ENCODE results near the gene MTM1. TPM values are rescaled to one million over a fixed set of nuclear protein-coding genes. Genes with fewer than 3 reads are reported as not detected.

MTM1 gene
- total RNA-seq, 3 donors from 2014 or later = 42.2 to 77.3 (median 56.9) TPM

- Histone ChIP-seq H3K4me3 (no peak overlapping the region), H3K36me3 (ENCODE audit: low read depth) (no peaks in the 10 kb centered on the region), H3K9me3 (no peaks in the 10 kb centered on the region), H3K4me1 (ENCODE audit: low read depth) (no peaks in the 10 kb centered on the region)
- TF ChIP-seq CTCF (IDR thresholded peaks at IDR 0.05) = no peak
- intact Hi-C loops (cut with DNase I, micrococcal nuclease) = no loop called here
- ATAC-seq (no peak), DNase-seq (no peak)
Measured at GRCh38 chrX:150627957-150628356, 59.5 kb downstream of the MTM1 start.

- Histone ChIP-seq H3K9me3 (no peaks in the 10 kb centered on the region), H3K4me1 (ENCODE audit: low read depth) (no peaks in the 10 kb centered on the region), H3K36me3 (ENCODE audit: low read depth) (no peaks in the 10 kb centered on the region), H3K4me3 (no peak overlapping the region)
- intact Hi-C loops (cut with DNase I, micrococcal nuclease) = no loop called here
- ATAC-seq = no peak
- DNase-seq = no peak
- TF ChIP-seq CTCF (IDR thresholded peaks at IDR 0.05) = no peak
Measured at GRCh38 chrX:150635952-150636351, 67.5 kb downstream of the MTM1 start.

DNA sequence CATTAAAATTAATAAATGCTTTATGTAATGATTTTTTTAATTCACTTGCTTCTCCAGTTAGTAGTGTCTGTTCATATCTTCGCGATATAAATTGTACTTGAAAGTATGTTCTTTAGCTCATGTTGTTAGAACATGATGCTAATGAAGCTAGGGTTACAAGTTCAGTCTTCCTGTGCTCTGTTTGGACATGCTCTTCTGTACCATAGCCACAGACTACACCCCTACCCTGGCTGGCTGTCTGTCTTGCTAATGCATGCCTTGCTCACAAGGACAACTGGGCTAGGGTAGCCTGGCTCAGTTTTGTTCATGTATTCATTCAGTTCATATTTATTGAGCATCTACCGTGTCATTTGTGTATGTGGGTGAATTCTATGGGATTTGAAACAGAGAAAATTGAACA, 74.0 kb downstream of the MTM1 start:
- ATAC-seq = no peak
- no peak overlapping the region for H3K4me3 ChIP-seq
- no peaks in the 10 kb centered on the region for H3K4me1 ChIP-seq (ENCODE audit: low read depth)
- no peak for DNase-seq
- H3K36me3 ChIP-seq (ENCODE audit: low read depth) = no peaks in the 10 kb centered on the region
- no peak for TF ChIP-seq CTCF (IDR thresholded peaks at IDR 0.05)
- H3K9me3 ChIP-seq = no peaks in the 10 kb centered on the region
- intact Hi-C loops (cut with DNase I, micrococcal nuclease) = no loop called here

GRCh38 chrX:150643271-150643670, 74.8 kb downstream of the MTM1 start:
- intact Hi-C loops (cut with DNase I, micrococcal nuclease) = no loop called here
- no peak overlapping the region for H3K4me3 ChIP-seq
- no peak for DNase-seq
- TF ChIP-seq CTCF (IDR thresholded peaks at IDR 0.05) = no peak
- no peaks in the 10 kb centered on the region for H3K36me3 ChIP-seq (ENCODE audit: low read depth)
- H3K9me3 ChIP-seq = no peaks in the 10 kb centered on the region
- no peaks in the 10 kb centered on the region for H3K4me1 ChIP-seq (ENCODE audit: low read depth)
- ATAC-seq = no peak

- Histone ChIP-seq H3K4me1 (ENCODE audit: low read depth) (no peaks in the 10 kb centered on the region), H3K9me3 (no peaks in the 10 kb centered on the region), H3K36me3 (ENCODE audit: low read depth) (no peaks in the 10 kb centered on the region), H3K4me3 (no peak overlapping the region)
- no peak for ATAC-seq
- intact Hi-C loops (cut with DNase I, micrococcal nuclease) = no loop called here
- DNase-seq = no peak
- no peak for TF ChIP-seq CTCF (IDR thresholded peaks at IDR 0.05)
Measured at GRCh38 chrX:150643958-150644357, 75.5 kb downstream of the MTM1 start.

- DNase-seq (no peak), ATAC-seq (no peak)
- Histone ChIP-seq H3K4me3 (no peak overlapping the region), H3K9me3 (no peaks in the 10 kb centered on the region), H3K4me1 (ENCODE audit: low read depth) (no peaks in the 10 kb centered on the region), H3K36me3 (ENCODE audit: low read depth) (no peaks in the 10 kb centered on the region)
- TF ChIP-seq CTCF (IDR thresholded peaks at IDR 0.05) = no peak
- intact Hi-C loops (cut with DNase I, micrococcal nuclease) = no loop called here
Measured at GRCh38 chrX:150644422-150644821, 76.0 kb downstream of the MTM1 start.

All from mucosa of descending colon (tissue), 3 donors.